Dendritic cell treated with granulocyte-macrophage colony-stimulating factor and Interleukin-4, amounts not matched to agents 40 ng/mL and 50 ng/mL, for 4 days (primary cell): ENCODE measurements around the gene BAZ2A.

Experiments used
- H3K27ac Mint-ChIP-seq: one replicate; pipeline ENCODE4 v1.8.0; 2022; ENCODE audit warnings: mild to moderate bottlenecking, mixed read lengths
- H3K27me3 Mint-ChIP-seq: one replicate; pipeline ENCODE4 v1.8.0; 2022; ENCODE audit warnings: mild to moderate bottlenecking, mixed read lengths
- H3K36me3 Mint-ChIP-seq: one replicate; pipeline ENCODE4 v1.8.0; 2022; ENCODE audit warnings: low read depth, mixed read lengths
- H3K4me1 Mint-ChIP-seq: one replicate; pipeline ENCODE4 v1.8.0; 2022; ENCODE audit warnings: low read depth, mixed read lengths
- H3K4me3 Mint-ChIP-seq: one replicate; pipeline ENCODE4 v1.8.0; 2022; ENCODE audit warnings: mild to moderate bottlenecking, moderate library complexity, mixed read lengths
- H3K9me3 Mint-ChIP-seq: one replicate; pipeline ENCODE4 v1.8.0; 2022; ENCODE audit warnings: mixed read lengths
- intact Hi-C: fragments of 100-400 bp; cut with micrococcal nuclease; formaldehyde crosslinking; loops from one replicate; pipeline ENCODE4 v1.15.0; 2022

Gene BAZ2A

GRCh38 chr12:56645717-56646446 is 15.8 kb upstream of the BAZ2A start, which contains the start of gene ATP5F1B:
Gene ATP5F1B (minus strand): TSS chr12:56645984. CDS start chr12:56645963, 21 bp downstream.
- Mint-ChIP-seq H3K27me3 (no peaks in the 10 kb centered on the region), H3K36me3 (peaks cover 51% of the 10 kb centered on the region), H3K4me3 (peak within 1 kb of the TSS; percentile 89), H3K9me3 (no peaks in the 10 kb centered on the region), H3K27ac (peak within 1 kb of the TSS; percentile 99), H3K4me1 (peaks cover 20% of the 10 kb centered on the region)
- intact Hi-C loops = loop anchor here (1.0 kb wide), 1 partner anchor 79 kb away; the partner anchor contains the start of gene NACA

- Mint-ChIP-seq H3K4me3 (peak overlapping the region; percentile 89), H3K4me1 (peaks cover 20% of the 10 kb centered on the region), H3K9me3 (no peaks in the 10 kb centered on the region), H3K27me3 (no peaks in the 10 kb centered on the region), H3K36me3 (peaks cover 57% of the 10 kb centered on the region), H3K27ac (peak overlapping the region; percentile 99)
- intact Hi-C loops = no loop called here
Measured at GRCh38 chr12:56645201-56645716, 15.1 kb upstream of the BAZ2A start.

GRCh38 chr12:56644654-56645053 is 14.5 kb upstream of the BAZ2A start:
- no peaks in the 10 kb centered on the region for H3K9me3 Mint-ChIP-seq
- H3K27ac Mint-ChIP-seq = peak overlapping the region; percentile 99
- H3K36me3 Mint-ChIP-seq = peaks cover 63% of the 10 kb centered on the region
- H3K4me3 Mint-ChIP-seq = peak overlapping the region; percentile 89
- H3K4me1 Mint-ChIP-seq = peaks cover 24% of the 10 kb centered on the region
- intact Hi-C loops = no loop called here
- H3K27me3 Mint-ChIP-seq = no peaks in the 10 kb centered on the region

- no peak overlapping the region for H3K4me3 Mint-ChIP-seq
- H3K27me3 Mint-ChIP-seq = no peaks in the 10 kb centered on the region
- peaks cover 52% of the 10 kb centered on the region for H3K4me1 Mint-ChIP-seq
- H3K36me3 Mint-ChIP-seq = peaks cover 89% of the 10 kb centered on the region
- intact Hi-C loops = no loop called here
- no peak overlapping the region for H3K27ac Mint-ChIP-seq
- no peaks in the 10 kb centered on the region for H3K9me3 Mint-ChIP-seq
Measured at GRCh38 chr12:56641219-56641618, 11.1 kb upstream of the BAZ2A start.

DNA sequence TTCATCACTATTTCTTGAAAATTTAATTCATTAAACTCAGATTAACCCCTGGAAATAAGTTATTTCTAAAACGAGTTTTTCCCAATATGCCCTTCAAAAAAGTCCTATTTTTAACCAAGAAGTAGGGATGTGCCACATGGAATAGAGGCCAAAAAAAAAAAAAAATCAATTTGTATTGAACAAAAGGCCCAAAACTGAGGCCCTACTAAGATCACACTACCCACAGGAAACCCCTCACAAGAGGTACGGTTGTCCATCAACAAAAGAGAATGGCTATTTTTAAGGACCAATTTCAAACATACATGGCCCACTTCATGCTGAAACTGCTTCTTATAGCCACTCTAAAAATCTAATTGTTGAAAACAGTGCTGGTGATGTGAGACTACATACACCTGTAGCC is 7.5 kb upstream of the BAZ2A start:
- Mint-ChIP-seq H3K27me3 (no peaks in the 10 kb centered on the region), H3K4me3 (no peak overlapping the region), H3K9me3 (no peaks in the 10 kb centered on the region), H3K27ac (peak overlapping the region; percentile 90), H3K4me1 (peaks cover 71% of the 10 kb centered on the region), H3K36me3 (peaks cover 80% of the 10 kb centered on the region)
- intact Hi-C loops = loop anchor here (5.0 to 10.0 kb wide), 3 partner anchors 50 to 447 kb away; partner anchors contain the start of genes NAB2 and PTGES3

GRCh38 chr12:56636675-56637540 is 6.8 kb upstream of the BAZ2A start:
- H3K27me3 Mint-ChIP-seq = no peaks in the 10 kb centered on the region
- no peaks in the 10 kb centered on the region for H3K9me3 Mint-ChIP-seq
- H3K4me3 Mint-ChIP-seq = peak overlapping the region; percentile 97
- H3K36me3 Mint-ChIP-seq = peaks cover 73% of the 10 kb centered on the region
- peaks cover 71% of the 10 kb centered on the region for H3K4me1 Mint-ChIP-seq
- intact Hi-C loops = loop anchor here (5.0 to 10.0 kb wide), 3 partner anchors 50 to 448 kb away; partner anchors contain the start of genes NAB2 and PTGES3
- H3K27ac Mint-ChIP-seq = peak overlapping the region; percentile 90

GRCh38 chr12:56635806-56636674 is 5.9 kb upstream of the BAZ2A start:
- intact Hi-C loops = loop anchor here (5.0 to 10.0 kb wide), 3 partner anchors 51 to 449 kb away; partner anchors contain the start of genes NAB2 and PTGES3
- no peaks in the 10 kb centered on the region for H3K9me3 Mint-ChIP-seq

GRCh38 chr12:56634837-56635791 is 5.0 kb upstream of the BAZ2A start:
- H3K36me3 Mint-ChIP-seq = peaks cover 63% of the 10 kb centered on the region
- no peaks in the 10 kb centered on the region for H3K27me3 Mint-ChIP-seq
- H3K4me3 Mint-ChIP-seq = peak overlapping the region; percentile 97

More at GRCh38 chr12:56635806-56636674, 5.9 kb upstream of the BAZ2A start:
- Mint-ChIP-seq H3K27me3 (no peaks in the 10 kb centered on the region), H3K4me3 (peak overlapping the region; percentile 97), H3K27ac (peak overlapping the region; percentile 90), H3K36me3 (peaks cover 64% of the 10 kb centered on the region), H3K4me1 (peaks cover 80% of the 10 kb centered on the region)

GRCh38 chr12:56634242-56634836 is 4.2 kb upstream of the BAZ2A start:
- Mint-ChIP-seq H3K36me3 (peaks cover 63% of the 10 kb centered on the region), H3K27ac (peak overlapping the region; percentile 90), H3K4me1 (peaks cover 84% of the 10 kb centered on the region), H3K4me3 (peak overlapping the region; percentile 97), H3K9me3 (no peaks in the 10 kb centered on the region), H3K27me3 (no peaks in the 10 kb centered on the region)
- intact Hi-C loops = loop anchor here (10.0 kb wide), 1 partner anchor 450 kb away; the partner anchor contains the start of gene NAB2

More at GRCh38 chr12:56634837-56635791, 5.0 kb upstream of the BAZ2A start:
- intact Hi-C loops = loop anchor here (5.0 to 10.0 kb wide), 3 partner anchors 52 to 450 kb away; partner anchors contain the start of genes NAB2 and PTGES3
- Mint-ChIP-seq H3K4me1 (peaks cover 89% of the 10 kb centered on the region), H3K9me3 (no peaks in the 10 kb centered on the region), H3K27ac (peak overlapping the region; percentile 90)

DNA sequence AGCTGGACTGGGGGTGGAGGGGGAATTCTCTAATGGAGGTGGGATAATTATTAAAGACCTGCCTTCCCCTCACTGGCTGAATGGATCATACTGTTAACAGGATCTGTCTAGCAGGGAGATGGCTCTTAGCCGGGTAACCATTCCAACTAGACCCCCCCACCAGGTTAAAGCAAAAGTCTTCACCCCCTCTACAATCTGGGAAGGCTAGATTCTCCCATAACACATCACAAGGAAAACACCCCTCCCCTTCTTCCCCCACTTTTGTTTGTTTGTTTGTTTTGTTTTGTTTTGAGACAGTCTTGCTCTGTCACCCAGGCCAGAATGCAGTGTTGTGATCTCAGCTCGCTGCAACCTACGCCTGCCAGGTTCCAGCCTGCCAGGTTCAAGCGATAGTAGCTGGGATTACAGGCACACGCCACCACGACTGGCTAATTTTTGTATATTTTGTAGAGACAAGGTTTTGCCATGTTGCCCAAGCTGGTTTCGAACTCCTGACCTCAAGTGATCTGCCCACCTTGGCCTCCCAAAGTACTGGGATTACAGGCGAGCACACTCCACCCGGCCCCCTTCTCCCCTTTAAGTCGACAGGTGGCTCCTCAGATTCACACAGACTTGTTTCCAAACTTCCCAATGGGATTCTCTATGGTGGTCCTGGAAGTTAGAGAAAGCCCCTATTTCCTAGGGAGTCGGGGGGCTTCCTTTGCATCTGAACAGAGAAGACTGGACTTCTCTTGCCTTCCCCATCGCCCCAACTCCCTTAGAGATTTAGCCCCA is 3.5 kb upstream of the BAZ2A start:
- Mint-ChIP-seq H3K36me3 (peaks cover 63% of the 10 kb centered on the region), H3K27me3 (no peaks in the 10 kb centered on the region), H3K4me3 (peak overlapping the region; percentile 97), H3K27ac (peak overlapping the region; percentile 90), H3K9me3 (no peaks in the 10 kb centered on the region), H3K4me1 (peaks cover 82% of the 10 kb centered on the region)
- intact Hi-C loops = loop anchor here (10.0 kb wide), 1 partner anchor 451 kb away; the partner anchor contains the start of gene NAB2
